ENCODE data around the gene POLD2.

POLD2 gene

GRCh38 chr7:44152971-44153947, 29.9 kb upstream of the POLD2 start:
- DNase-seq = no peak

GRCh38 chr7:44151956-44152355, 28.6 kb upstream of the POLD2 start:
- no peak for DNase-seq

DNA sequence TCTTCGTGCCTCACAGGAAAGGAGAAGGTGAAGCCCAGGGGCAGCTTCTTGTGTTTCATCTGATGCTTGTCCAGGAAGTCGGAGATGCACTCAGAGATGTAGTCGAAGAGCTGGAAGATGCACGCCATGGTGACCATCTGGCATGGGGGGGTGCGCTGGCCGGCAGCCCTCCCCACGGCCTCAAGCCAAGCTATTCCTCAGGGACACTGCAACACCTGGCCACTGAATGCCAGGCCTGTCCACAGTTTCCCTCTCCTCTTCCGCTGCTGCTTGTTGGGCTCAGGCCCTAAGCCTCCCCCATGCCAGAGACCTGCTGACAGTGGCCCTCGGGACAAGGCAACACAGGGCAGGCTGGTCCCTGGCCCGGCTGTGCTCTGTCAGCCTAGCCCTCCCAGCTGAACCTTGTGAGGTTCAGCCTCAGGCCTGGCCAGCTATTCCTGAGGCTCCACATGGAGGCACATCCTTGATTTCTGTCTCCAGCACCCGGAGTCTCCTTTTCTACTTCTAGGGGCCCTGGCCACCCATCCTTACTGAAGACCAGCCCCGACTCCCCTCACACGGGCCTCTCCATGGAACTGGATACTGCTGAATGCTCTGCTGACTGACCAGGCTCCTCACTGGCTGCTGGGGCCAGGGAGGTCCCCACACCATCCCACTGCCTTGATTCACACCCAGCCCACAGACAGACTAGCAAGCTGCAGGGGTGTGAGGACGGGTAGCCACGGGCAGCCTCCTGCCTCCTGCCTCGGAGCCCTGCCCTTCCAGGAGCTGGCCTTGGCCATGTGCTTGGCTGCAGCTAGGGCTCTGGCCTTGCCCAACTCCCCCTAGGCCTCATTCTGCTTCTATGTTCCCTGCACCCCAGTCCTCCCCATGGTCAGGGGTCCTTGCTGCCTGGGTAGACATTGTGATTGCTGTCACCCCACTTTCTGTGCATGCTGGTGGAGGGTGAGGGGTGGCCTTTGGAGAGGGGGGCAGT, 27.9 kb upstream of the POLD2 start:
- DNase-seq = no peak

DNA sequence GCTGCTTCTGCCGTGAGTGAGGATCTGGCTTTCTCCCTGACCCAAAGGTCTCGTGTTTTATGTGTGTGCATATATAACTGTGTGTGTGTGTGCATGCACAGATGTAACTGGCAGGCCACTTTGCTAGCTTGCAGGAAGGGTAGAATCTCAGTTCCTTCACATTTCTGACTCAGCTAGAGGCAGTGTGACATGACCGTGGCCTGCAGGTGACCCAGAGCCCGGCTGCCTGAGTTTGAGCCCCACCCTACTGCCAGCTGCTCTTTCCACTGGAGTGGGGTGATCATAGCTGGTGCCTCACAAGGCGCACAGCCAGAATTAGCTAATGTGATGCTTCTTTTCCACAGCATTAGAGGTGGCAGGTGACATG, 27.1 kb upstream of the POLD2 start:
- DNase-seq = no peak

DNA sequence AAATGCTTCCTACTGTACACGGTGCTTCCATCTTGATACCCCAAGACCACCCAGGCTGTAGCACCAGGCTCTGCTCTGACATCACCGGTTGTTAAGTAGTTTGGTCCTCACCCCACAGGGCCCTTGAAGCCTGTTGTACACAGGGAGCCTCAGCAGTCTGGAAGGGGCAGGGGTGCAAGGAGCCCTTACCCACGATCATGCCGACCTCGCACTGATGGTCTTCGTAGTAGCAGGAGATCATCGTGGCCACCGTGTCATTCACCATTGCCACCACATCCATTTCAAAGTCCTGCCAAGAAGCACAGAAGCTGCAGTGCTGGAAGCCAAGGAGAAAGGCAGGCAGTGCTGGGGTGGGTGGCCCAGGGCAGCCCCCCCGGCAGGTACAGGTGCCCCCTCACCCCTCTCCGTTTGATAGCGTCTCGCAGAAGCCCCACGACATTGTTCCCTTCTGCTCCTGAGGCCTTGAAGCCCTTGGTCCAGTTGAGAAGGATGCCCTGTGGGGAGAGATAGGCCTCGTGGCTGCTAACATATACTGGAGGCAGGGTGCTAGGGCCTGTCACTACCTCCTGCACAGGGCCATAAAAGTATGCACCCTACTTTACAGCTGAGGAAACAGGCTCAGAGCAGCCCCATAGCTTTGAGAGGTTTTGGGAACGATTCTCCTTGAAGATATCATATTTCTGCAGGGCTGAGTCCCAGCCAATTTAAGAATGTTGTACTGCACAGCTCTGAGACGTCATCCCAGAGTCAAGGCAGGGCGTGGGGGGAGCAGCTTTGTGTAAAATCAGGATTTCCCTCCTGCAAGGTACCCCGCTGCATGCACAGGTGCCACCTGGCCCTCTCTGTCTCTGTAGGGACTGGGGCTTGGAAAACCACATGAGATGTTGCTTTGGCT, 26.5 kb upstream of the POLD2 start:
- no peak for DNase-seq

DNA sequence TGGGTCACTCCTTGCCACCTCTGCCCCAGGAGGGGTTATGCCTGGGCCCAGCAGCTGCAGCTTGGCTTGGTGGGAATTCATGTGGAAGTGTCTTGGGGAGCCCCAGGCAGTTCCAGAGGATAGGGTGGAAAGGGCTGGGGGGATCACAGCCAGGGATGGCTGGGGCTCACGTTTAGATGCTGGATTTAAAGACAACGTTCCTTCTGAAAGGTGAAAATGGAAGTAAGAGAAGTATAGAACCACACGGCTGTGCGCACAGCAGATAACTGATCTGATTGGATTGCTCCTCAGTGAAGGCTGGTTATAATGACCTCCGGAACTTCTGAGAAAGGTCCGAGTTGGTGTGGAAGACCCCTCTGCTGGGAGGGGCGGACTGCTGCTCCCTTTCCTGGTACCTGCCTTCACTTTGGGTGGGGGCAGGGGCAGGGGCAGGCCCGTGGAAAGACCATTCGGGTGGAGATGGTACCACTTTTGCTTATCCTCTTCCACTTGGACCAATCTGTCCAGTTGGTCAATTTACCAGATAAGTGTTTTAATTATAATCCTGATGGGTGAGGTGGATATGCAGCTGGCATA, 25.7 kb upstream of the POLD2 start:
- no peak for DNase-seq

- no peak for DNase-seq
These were observed 24.8 kb upstream of the POLD2 start for GRCh38 chr7:44148166-44148565.

DNA sequence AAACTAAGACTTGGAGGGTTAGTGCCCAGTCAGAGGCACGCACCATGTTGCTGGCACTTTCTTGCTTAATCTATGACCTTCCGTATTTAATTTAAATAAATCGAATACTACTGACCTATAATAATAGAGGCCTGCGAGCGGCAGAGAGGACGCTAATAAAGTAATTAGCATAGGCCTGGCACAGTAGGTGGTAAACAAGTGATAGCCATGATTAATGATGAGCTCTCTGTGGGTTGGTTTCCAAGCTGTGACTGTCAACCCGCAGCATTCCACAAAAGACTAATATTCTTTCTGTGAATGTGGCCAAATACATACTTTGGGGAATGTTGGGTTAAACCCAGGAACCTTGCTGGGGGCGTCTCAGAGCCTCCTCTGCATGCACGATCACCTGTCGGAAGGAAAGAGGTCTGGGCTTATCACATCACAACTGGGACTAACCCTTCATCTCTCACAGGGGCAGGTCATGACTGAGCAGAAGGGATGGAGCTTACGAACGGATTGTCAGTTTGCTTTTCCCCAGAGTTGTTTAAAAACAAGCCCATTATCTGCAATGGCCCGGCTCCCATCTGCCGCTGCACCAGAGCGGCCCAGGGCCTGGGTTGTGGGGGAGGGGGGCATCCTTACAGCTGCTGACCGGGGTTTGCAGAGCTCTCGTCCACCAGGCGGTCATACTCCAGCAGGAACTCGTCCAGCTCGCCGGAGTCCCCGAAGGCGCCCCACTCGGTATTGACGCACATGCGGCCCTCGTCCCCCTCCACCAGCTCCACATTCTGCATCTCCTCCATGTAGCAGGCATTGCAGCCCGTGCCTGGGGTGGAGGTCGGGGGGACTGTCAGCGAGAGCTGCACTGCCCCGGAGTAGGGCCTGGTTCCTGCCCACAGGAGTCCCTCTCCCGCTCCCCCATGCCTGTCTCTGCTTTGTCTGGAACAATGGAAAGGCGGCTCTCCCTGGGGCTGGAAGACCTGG, 24.0 kb upstream of the POLD2 start:
- no peak for DNase-seq

DNA sequence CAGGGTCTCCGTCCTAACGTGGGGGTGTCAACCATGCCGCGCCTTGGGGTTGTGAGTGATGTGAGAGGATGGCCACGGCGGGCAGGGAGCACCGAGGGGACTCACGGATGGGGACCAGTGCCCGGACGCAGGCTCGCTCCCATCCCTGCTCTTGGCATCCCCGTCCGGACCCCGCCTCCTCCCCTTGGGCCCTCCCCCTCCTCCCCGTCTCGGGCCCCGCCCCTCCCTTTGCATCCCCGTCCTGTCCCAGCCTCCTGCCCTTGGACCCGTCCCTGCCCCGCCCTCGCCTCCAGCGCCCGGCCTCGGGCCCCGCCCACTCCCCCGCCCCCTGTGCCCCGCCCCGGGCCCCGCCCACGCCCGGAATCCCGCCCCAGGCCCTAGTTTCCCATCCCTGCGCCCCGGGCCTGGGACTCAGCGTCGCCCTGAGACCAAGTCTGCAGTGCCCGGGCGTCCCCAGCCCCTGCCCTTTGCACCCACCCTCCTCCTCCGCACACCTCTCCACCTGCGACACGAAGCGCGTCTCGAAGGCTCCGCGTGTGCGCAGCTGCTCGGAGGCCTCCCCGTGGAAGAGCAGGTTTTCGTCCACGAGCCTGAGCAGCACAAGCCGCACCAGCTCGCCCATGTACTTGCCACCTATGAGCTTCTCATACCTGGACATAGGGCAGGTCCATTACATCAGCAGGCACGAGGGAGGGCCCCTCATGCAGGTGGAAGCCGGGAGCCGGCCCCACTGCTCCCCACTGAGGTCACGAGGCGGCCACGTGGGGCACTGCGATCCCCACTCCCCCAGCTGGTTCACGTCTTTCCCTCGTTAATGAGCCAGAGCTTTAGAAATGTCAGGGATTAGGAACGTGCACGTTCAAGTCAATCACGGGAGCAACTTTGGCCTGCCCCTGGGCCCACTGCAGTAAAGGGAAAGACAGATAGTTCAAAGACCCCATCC, 22.9 kb upstream of the POLD2 start:
- no peak for DNase-seq

DNA sequence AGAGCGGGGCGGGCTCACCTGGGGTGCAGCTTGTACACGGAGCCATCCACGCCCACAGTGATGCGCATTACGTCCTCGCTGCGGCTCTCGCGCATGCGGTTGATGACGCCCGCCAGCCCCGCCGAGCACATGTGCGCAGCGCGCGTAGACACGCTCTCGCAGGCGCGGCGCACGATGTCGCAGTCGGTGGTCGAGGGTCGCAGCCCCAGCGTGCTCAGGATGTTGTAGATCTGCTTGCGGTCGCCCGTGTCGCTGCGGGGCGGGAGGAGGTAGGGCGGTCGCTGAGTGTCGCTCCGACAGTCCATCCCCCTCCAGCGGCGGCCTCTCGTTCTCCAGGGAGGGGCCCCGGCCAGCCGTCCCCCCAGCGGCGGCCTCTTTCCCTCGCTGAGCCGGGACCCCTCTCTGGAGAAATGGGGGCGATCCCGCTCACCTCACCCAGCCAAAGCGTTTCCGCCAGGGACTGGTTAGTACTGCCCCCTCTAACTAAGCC, 22.2 kb upstream of the POLD2 start:
- DNase-seq = no peak

- no peak for DNase-seq
These were observed 21.7 kb upstream of the POLD2 start for GRCh38 chr7:44144968-44145478.

DNA sequence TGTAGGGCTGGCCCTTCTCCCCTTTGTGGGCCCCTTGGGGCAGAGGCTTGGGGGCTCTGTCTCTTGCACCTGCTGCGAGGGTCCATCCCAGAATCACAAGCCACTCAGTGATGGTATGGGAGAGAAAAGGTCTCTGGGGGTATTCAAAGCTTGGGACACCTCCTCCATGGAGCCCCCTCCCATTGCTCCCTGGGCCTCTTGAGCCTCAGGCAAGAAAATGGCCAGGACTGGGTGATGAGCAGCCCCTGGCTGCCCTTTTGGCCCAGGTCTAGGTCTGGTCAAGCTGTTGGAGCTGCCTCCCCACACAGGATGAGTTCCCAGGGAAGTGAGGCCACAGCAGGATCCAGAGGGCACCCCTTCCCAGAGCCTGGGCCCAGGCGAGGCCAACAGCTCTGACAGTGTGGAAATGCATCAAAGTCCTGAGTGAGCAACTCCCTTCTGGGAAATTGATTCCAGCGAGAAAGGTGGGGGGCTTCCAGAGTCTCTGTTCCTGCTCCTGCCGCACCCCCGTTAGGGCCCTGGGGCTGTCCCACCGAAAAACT, 21.1 kb upstream of the POLD2 start:
- no peak for DNase-seq

DNA sequence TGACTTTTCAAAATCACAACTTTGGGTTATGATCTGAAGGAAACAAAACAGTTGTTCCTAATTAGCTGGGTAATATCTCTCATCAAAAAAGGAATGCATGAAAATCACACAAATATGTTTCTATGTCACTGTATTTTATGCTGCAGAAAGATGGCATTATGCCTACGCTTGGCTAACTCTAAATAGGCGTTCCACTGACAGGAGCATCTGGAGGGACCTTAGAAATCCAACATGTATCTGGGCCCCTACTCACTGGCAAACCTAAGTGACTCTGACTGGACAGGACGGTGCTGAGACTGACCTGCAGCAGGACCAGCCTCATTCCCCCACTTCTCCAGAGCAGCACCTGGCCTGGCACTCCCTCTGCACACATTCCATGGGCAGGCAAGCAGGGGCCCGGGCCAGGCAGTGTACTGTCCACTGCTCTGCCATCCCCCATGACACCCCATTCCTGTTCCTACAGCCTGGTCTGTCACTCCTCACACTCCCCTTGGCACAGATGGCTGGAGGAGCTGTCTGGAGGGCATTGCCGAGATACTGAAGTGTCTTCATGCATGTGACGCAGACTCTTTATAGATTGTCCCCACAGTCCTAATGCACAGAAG, 20.4 kb upstream of the POLD2 start:
- DNase-seq = no peak

DNA sequence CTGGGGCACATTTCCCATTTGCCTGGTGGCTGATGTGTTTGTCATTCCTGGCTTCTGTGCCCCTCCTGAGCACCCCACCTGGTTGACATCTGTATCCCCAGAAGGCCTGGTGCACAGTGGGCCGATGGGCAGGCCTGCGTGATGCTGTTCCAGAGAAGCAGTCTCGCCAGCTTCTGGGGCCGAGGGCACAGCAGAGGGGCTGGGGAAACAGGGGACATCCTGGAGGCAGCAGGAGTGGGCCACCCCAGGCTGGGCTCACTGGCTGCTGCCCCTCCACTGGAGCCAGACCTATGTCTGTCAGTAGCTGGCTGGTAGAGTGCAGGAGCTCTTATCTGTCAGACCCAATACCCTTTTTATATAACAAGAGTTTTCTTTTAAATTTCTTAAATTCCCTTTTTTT, 18.7 kb upstream of the POLD2 start:
- no peak for DNase-seq

DNA sequence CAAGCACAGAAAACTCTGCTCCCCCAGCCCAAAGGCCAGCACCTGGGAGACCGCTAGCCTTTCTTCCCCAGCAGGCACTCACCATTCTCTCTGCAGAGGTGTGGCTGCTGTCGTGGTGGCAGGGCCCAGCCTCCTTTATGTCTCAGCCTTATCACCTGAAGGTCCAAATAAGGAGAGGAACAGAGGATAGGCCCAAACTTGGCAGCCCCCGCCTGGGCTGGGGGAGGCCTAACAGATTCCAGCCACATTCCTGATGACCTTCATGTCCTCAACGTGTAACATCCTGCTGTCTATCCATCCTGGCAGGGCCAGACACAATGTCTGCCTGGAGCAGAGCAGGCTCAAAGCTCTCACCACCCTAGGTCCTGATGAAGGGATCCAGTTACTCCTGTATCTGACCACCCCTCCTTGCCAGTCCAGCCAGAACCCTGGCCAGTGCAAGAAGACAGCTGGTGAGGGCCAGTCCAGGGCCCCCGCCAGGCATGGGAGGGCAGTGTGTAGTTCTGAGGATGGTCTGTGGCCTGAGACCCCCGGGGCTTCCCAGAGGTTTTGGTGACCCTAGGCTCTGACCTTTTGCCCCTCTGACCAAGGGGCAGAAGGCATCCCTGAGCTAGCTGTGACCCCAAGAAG, 18.0 kb upstream of the POLD2 start, which contains the start of gene MYL7:
TSS of gene MYL7 (minus strand) at position 112 of the 630 bp plus-strand sequence. CDS start at position 85, 27 bp downstream.
- DNase-seq = no peak

- DNase-seq = no peak
These were observed 17.0 kb upstream of the POLD2 start for GRCh38 chr7:44140341-44140740.

DNA sequence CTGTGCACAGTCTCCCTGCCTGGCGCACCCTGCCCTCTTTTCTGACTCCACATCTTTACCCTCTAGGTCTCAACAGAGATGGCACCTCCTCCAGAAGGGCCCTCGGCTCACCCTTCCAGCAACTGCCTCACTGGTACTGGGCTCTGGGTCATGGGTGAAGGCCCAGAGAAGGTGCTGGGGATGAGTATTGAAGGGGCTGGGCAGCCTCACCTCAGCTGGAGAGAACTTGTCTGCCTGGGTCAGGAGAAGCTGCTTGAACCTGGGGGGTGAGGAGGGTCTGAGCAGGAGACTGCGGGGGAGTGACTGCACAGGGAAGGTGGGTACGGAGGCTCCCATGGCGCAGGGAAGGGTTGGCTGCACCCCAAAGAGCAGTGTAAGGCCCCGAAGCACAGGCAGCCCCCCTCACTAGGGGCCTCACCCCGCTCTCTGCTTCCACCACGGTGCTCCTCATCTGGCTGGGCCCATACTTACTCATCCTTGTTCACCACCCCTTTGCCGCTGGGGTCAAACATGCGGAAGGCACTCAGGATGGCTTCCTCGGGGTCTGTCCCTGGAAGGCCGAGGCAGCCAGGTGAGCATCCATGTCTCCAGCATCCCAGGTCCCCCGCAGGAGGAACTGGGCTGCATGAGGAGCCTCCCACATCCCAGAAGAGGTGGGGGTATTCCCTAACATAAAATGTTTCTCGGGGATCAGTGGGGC, 16.1 kb upstream of the POLD2 start:
- DNase-seq = no peak

Measured in amniotic stem cell (primary cell).